HepG2 (cell line): ENCODE data around the gene BCL2L1. TPM values are rescaled to one million over a fixed set of nuclear protein-coding genes. Genes with fewer than 3 reads are reported as not detected.

Experiments used
- ATAC-seq: fragments of 200-7000 bp; cut with Tn5 transposase; 3 replicates; pipeline ENCODE4 v1.9.1; 2020; ENCODE audit warnings: mild to moderate bottlenecking, moderate library complexity
- BruUV-seq: library from RNA; stranded (reverse); fragments of 400-500 nt; replicated peaks from 2 replicates; lab custom pipeline; 2021; lab: Mats Ljungman, UMichigan
- CTCF ChIA-PET: fragments of 300-600 bp; formaldehyde crosslinking; extraction: SDS; loops from one replicate; lab custom pipeline; 2021; ENCODE audit warnings: low total read pairs, inconsistent platforms, low intra/inter-chr PET ratio; lab: Yijun Ruan, JAX
- POLR2A ChIA-PET: fragments of 350-600 bp; sonication (Branson Sonifier 250); formaldehyde crosslinking; loops from one replicate; lab custom pipeline; 2020; ENCODE audit warnings: antibody characterized with exemption, inconsistent platforms; lab: Yijun Ruan, JAX
- DNase-seq: peaks from one replicate; pipeline ENCODE4 v3.0.0-alpha.2; 2015; ENCODE audit warnings: low spot score
- FAIRE-seq: peaks from 3 replicates; lab custom pipeline; 2011; peaks lifted over from hg19 to GRCh38; lab: Jason Lieb, UNC
- H2AFZ ChIP-seq: one replicate; pipeline ENCODE4 v1.6.1; 2011; ENCODE audit warnings: low read length, inconsistent platforms
- H3K27ac ChIP-seq: fragments of 300-600 bp; 3 replicates; pipeline ENCODE4 v1.8.0; 2011; ENCODE audit warnings: mixed run types, mild to moderate bottlenecking, mixed read lengths, low read length, inconsistent platforms; ENCODE audit not compliant: insufficient read depth; ENCODE audit errors: extremely low read length
- H3K27me3 ChIP-seq, 2 experiments: fragments of 200-600 bp in 1 of 2; 2 replicates in 1 of 2; 3 replicates in 1 of 2; pipeline versions ENCODE4 v1.6.0 to v1.8.0; 2011; ENCODE audit warnings: low read length in 2 of 2, mild to moderate bottlenecking in 2 of 2, moderate library complexity in 2 of 2, inconsistent platforms in 1 of 2; ENCODE audit not compliant: insufficient read depth in 2 of 2, control insufficient read depth in 1 of 2
- H3K36me3 ChIP-seq, 2 experiments: fragments of 200-600 bp in 1 of 2; replicated peaks in 1 of 2; 2 replicates in 1 of 2; 3 replicates in 1 of 2; pipeline versions ENCODE4 v1.5.1 to v1.8.0; 2011; ENCODE audit warnings: low read length in 2 of 2, inconsistent platforms in 1 of 2; ENCODE audit not compliant: insufficient read depth in 2 of 2, control insufficient read depth in 1 of 2
- H3K4me1 ChIP-seq: 2 replicates; pipeline ENCODE4 v1.5.1; 2012; ENCODE audit warnings: low read length, inconsistent platforms; ENCODE audit not compliant: insufficient read depth
- H3K4me2 ChIP-seq: 2 replicates; pipeline ENCODE4 v1.6.0; 2011; ENCODE audit warnings: low read depth, low read length, inconsistent platforms
- H3K4me3 ChIP-seq, 3 experiments: fragments of 200-600 bp in 1 of 3; sonication (generic), shearing (Covaris generic) in 1 of 3; replicated peaks in 1 of 3; 2 replicates each; pipeline ENCODE4 v1.5.1; 2011 to 2016; ENCODE audit warnings: low read length in 3 of 3, inconsistent platforms in 2 of 3, low read depth in 2 of 3, mild to moderate bottlenecking in 2 of 3, control low read depth in 1 of 3, mixed read lengths in 1 of 3; ENCODE audit not compliant: insufficient read depth in 1 of 3
- H3K79me2 ChIP-seq: one replicate; pipeline ENCODE4 v1.6.1; 2011; ENCODE audit warnings: low read length, inconsistent platforms; ENCODE audit not compliant: insufficient read depth
- H3K9ac ChIP-seq: 2 replicates; pipeline ENCODE4 v1.6.0; 2011; ENCODE audit warnings: mild to moderate bottlenecking, low read depth, low read length, inconsistent platforms; ENCODE audit not compliant: insufficient read depth
- H3K9me3 ChIP-seq: 2 replicates; pipeline ENCODE4 v1.5.1; 2012; ENCODE audit warnings: mild to moderate bottlenecking, low read length
- H4K20me1 ChIP-seq: 2 replicates; pipeline ENCODE4 v1.6.0; 2011; ENCODE audit warnings: inconsistent platforms, mild to moderate bottlenecking, low read length, moderate library complexity; ENCODE audit not compliant: insufficient read depth
- CBX2 ChIP-seq, 2 experiments: fragments of 200-600 bp in 1 of 2; sonication (generic); formaldehyde crosslinking in 1 of 2; IDR thresholded peaks; 2 replicates each; pipeline versions ENCODE4 v1.7.0 to v1.8.1; 2018 to 2022; ENCODE audit warnings: low read depth in 2 of 2, low read length in 1 of 2, mild to moderate bottlenecking in 1 of 2, missing genetic modification reagents in 1 of 2
- CHD4 ChIP-seq: fragments of 200-600 bp; sonication (generic); IDR thresholded peaks from 2 replicates; pipeline ENCODE4 v1.7.0; 2017; ENCODE audit warnings: mild to moderate bottlenecking, low read length, borderline replicate concordance
- CREB3 ChIP-seq: sonication (generic); formaldehyde crosslinking; IDR thresholded peaks from 2 replicates; pipeline ENCODE4 v1.5.0; 2020; ENCODE audit warnings: missing genetic modification reagents
- IKZF1 ChIP-seq: fragments of 450-650 bp; IDR thresholded peaks from 2 replicates; pipeline ENCODE4 v1.7.1; 2016
- NBN ChIP-seq: fragments of 450-650 bp; conservative IDR thresholded peaks from 2 replicates; pipeline ENCODE4 v1.6.1; 2017
- NFKB2 ChIP-seq: sonication (generic); formaldehyde crosslinking; IDR thresholded peaks from 2 replicates; pipeline ENCODE4 v1.4.0; 2020; ENCODE audit warnings: missing genetic modification reagents, borderline replicate concordance
- NFYB ChIP-seq: sonication (generic); formaldehyde crosslinking; IDR thresholded peaks from 2 replicates; pipeline ENCODE4 v1.4.0; 2020; ENCODE audit warnings: missing genetic modification reagents
- RBFOX2 ChIP-seq: fragments of 200-400 bp; formaldehyde crosslinking; IDR thresholded peaks from 2 replicates; pipeline ENCODE4 v1.6.1; 2017; ENCODE audit warnings: low read depth, mild to moderate bottlenecking, low read length
- STAG1 ChIP-seq: sonication (generic); formaldehyde crosslinking; IDR thresholded peaks from 2 replicates; pipeline ENCODE4 v1.4.0; 2020; ENCODE audit warnings: missing genetic modification reagents
- TEF ChIP-seq: sonication (generic); formaldehyde crosslinking; IDR thresholded peaks from 2 replicates; pipeline ENCODE4 v1.5.0; 2020; ENCODE audit warnings: missing genetic modification reagents
- ZBTB20 ChIP-seq: sonication (generic); formaldehyde crosslinking; IDR thresholded peaks from 2 replicates; pipeline ENCODE4 v1.8.1; 2023; ENCODE audit warnings: missing genetic modification reagents, low read depth, mild to moderate bottlenecking, borderline replicate concordance
- ZBTB33 ChIP-seq: sonication (generic); formaldehyde crosslinking; IDR thresholded peaks from 2 replicates; pipeline ENCODE4 v1.4.0; 2020; ENCODE audit warnings: missing genetic modification reagents
- ZBTB39 ChIP-seq: sonication (generic); formaldehyde crosslinking; IDR thresholded peaks from 2 replicates; pipeline ENCODE4 v1.5.0; 2020; ENCODE audit warnings: missing genetic modification reagents
- ZMAT5 ChIP-seq: sonication (generic); formaldehyde crosslinking; IDR thresholded peaks from 2 replicates; pipeline ENCODE4 v1.5.0; 2020; ENCODE audit warnings: mild to moderate bottlenecking, low read depth, missing genetic modification reagents, borderline replicate concordance
- ZNF616 ChIP-seq: sonication (generic); formaldehyde crosslinking; IDR thresholded peaks from 2 replicates; pipeline ENCODE4 v1.5.0; 2020; ENCODE audit warnings: low read depth, mild to moderate bottlenecking, missing genetic modification reagents
- WGBS: methylation state at CpG from one replicate; pipeline ENCODE4 v1.1.6; 2017; ENCODE audit warnings: low lambda C conversion rate; 5-methylcytosine and 5-hydroxymethylcytosine counted together
- in situ Hi-C: cut with HindIII; loops from 2 replicates; pipeline ENCODE4 v1.10.0; 2017; ENCODE audit warnings: low pct_unique_long_range_greater_than_20kb; ENCODE audit not compliant: extremely low pct_ligation_motif_present
- intact Hi-C: fragments of 100-400 bp; cut with micrococcal nuclease; formaldehyde crosslinking; loops from one replicate; pipeline ENCODE4 v1.10.0; 2022; ENCODE audit not compliant: unreplicated experiment
- polyA plus RNA-seq, 8 experiments: library from polyadenylated mRNA; depleted of rRNA in 3 of 8; stranded (reverse) in 7 of 8; unstranded in 1 of 8; fragments of >200 nt; fragmentation: Illumina TruSeq in 4 of 8; extraction: Trizol in 4 of 8; gene quantifications; 2 replicates each; pipeline versions ENCODE4 v1.2.1 to v1.2.3, GENCODE V29; 2011 to 2016; ENCODE audit warnings: low read depth in 4 of 8, missing spikeins in 1 of 8, mixed read lengths in 1 of 8; ENCODE audit not compliant: insufficient read depth in 1 of 8
- total RNA-seq, 5 experiments: library from RNA; depleted of rRNA; stranded (reverse); fragments of >200 nt; fragmentation: Illumina TruSeq; extraction: Trizol; gene quantifications; 2 replicates each; pipeline ENCODE4 v1.2.3, GENCODE V29; 2016; ENCODE audit warnings: low read depth in 1 of 5

BCL2L1 gene
- total and polyA plus RNA-seq, 2 of the 13 experiments (the other 11 are each of a cell fraction or from before 2014, with no cell fraction given), result 164 to 258 TPM

GRCh38 chr20:31633339-31633914, 89.2 kb downstream of the BCL2L1 start (continued):
- 0 out of 2 replicates have a peak, but pooled peaks have one; percentile 17 for TF ChIP-seq ZBTB33 (CRISPR knock-in tag)
- TF ChIP-seq CBX2 (IDR thresholded peaks at IDR 0.05; ENCODE audit: low read depth, low read length), result no peak
- TF ChIP-seq CBX2 (CRISPR knock-in tag; IDR thresholded peaks at IDR 0.05; ENCODE audit: low read depth), result no peak
- no peak for TF ChIP-seq ZBTB39 (CRISPR knock-in tag)
- no peak for TF ChIP-seq RBFOX2

GRCh38 chr20:31632548-31633338, 89.9 kb downstream of the BCL2L1 start:
- Histone ChIP-seq H3K27me3 (peaks cover 2 to 4% of the 10 kb centered on the region in 2 experiments; a peak in 2 of 5 replicates), H3K36me3 (no peaks in the 10 kb centered on the region), H2AFZ (no peak overlapping the region), H3K9ac (no peak overlapping the region), H3K27ac (no peak overlapping the region), H3K4me2 (peak overlapping the region; percentile 21; the same call in 1 of the 2 replicates), H3K4me1 (peaks cover 16% of the 10 kb centered on the region), H4K20me1 (no peaks in the 10 kb centered on the region), H3K4me3 (no peak overlapping the region), H3K9me3 (no peaks in the 10 kb centered on the region), H3K79me2 (no peaks in the 10 kb centered on the region)
- FAIRE-seq (no peak), DNase-seq (no peak), ATAC-seq (peak; percentile 15)
- in situ Hi-C loops (loop anchor here (5.0 kb wide), 1 partner anchor 90 kb away; the partner anchor contains the start of gene BCL2L1), intact Hi-C loops (no loop called here)
- ChIA-PET CTCF (no interaction called here), POLR2A (interaction anchor here (0.7 to 4.2 kb wide), 7 partner anchors 27 to 90 kb away, joined by 3 to 90 read pairs (median 6); partner anchors contain the start of genes BCL2L1 and ID1)
- WGBS, result 68% methylated on average over 40 of the region's 40 CpGs
- no TSS peak for BruUV-seq
- TF ChIP-seq NFYB (CRISPR knock-in tag), result no peak
- TF ChIP-seq NFKB2, result no peak
- no peak for TF ChIP-seq NBN
- TF ChIP-seq IKZF1, result no peak
- no peak for TF ChIP-seq ZMAT5 (CRISPR knock-in tag)
- TF ChIP-seq ZBTB20, result 0 out of 2 replicates have a peak, but pooled peaks have one; percentile 36
- TF ChIP-seq TEF, result no peak
- no peak for TF ChIP-seq ZNF616 (CRISPR knock-in tag)
- TF ChIP-seq CHD4, result no peak
- no peak for TF ChIP-seq STAG1 (CRISPR knock-in tag)
- TF ChIP-seq CREB3 (CRISPR knock-in tag), result no peak
